Germinal center (tissue), 1 donor: ENCODE data around the gene HS3ST1.
A peak's percentile ranks its signal among the peaks of the same experiment; 100 is the strongest.

Experiments
- DNase-seq: peaks from one replicate; pipeline ENCODE4 v3.0.0; 2012; ENCODE audit warnings: mixed read lengths, low spot score

Gene HS3ST1

GRCh38 chr4:11428231-11428898 is at the start of gene HS3ST1:
HS3ST1 (minus strand) TSS chr4:11428894; CDS start chr4:11400005, 28,889 bp downstream.
- DNase-seq: no peak

DNA sequence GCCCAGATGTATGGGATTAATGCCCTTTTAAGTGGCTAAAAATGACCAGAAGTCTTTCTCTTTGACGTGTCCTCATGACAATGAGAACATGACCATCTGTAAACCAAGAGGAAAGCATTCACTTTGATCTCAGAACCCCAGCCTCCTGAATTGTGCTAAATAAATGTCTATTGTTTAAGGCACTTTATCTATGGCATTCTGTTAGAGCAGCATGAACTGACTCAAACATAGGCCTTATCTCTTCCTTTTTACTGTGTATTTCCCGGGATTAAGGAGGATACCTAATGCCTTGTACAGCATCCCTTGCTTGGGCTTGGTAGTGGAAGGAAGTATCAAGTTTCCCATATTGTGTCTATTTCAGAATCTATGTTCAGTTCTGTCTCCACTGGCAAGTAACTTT is 47.2 kb upstream of the HS3ST1 start:
- no peak for DNase-seq

- DNase-seq: no peak
These were observed 45.5 kb upstream of the HS3ST1 start for GRCh38 chr4:11474146-11474545.

DNA sequence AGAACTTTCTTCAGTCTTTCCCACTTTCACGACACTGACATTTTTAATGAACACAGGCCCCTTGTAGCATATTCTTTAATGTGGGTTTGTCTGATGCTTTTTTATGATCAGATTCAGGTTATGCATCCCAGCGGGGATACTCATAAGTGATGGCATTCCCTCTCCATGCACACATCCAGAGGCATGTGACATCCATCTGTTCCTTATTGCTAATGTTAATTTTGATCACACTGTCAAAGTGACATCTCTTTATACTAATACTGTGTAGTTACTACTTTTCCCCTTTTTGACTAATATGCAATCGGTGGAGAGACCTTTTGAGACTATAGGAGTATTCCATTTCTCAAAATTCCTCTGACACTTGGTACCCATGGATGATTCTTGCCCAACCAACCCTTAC is 43.8 kb upstream of the HS3ST1 start:
- DNase-seq: no peak

DNA sequence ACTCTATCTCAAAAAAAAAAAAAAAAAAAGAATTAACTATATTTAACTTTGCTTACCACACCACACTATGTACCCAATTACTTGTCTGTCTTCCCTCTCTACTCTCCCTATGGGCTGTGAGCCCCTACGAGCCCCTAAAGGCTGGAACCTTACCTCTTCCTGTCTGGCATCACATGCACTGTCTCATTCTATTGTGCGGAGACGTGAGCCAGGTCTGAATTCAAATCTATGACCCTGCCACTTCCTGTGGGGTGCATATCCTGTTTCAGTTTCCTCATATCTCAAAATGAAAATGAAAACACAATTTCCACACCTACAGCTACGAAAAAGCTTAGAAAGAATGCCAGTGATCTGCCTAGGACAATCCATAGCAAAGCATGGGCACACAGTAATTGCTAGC is 42.9 kb upstream of the HS3ST1 start:
- DNase-seq: peak; percentile 10

DNA sequence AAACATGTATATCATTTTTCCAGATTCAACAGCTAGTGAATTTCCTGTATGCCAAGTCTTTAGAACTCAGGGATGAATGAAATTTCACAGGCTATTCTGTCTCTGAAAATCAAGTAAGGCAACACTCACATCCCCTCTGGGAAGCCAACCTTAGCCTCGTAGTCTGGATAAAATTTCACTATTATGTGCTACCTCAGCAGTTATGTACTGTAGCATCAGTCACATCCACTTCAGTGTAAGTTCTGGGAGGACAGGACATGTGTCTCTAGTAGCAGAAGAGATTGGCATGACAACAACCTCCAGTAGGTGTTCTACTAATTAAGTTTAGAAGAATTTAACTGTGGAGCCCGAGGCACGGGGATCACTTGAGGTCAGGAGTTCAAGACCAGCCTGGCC is 42.4 kb upstream of the HS3ST1 start:
- no peak for DNase-seq

- no peak for DNase-seq
These were observed 41.8 kb upstream of the HS3ST1 start for GRCh38 chr4:11470438-11471045.

- DNase-seq: no peak
These were observed 41.1 kb upstream of the HS3ST1 start for GRCh38 chr4:11469650-11470437.

GRCh38 chr4:11468901-11469300 is 40.2 kb upstream of the HS3ST1 start:
- DNase-seq: no peak

GRCh38 chr4:11467931-11468330 is 39.2 kb upstream of the HS3ST1 start:
- DNase-seq: no peak

GRCh38 chr4:11463707-11464106 is 35.0 kb upstream of the HS3ST1 start:
- DNase-seq: no peak

DNA sequence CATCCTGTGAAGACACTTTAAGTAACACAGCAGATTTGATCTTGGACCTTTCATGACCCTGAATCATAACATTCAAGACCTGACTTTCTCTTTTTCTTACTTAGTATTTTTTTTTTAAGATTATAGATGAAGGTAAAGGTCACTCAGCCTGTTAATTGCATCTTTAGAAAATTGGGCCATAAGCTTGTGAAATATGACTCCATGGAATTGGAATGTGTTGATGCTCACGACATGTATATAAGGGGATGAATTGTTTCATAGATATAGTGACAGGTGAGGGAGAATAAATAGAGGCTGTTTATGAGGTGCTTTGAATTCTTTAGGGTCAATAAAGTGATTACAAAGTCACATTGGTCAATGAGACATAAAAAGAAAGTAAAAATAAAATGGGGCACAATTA is 27.7 kb upstream of the HS3ST1 start:
- no peak for DNase-seq

DNA sequence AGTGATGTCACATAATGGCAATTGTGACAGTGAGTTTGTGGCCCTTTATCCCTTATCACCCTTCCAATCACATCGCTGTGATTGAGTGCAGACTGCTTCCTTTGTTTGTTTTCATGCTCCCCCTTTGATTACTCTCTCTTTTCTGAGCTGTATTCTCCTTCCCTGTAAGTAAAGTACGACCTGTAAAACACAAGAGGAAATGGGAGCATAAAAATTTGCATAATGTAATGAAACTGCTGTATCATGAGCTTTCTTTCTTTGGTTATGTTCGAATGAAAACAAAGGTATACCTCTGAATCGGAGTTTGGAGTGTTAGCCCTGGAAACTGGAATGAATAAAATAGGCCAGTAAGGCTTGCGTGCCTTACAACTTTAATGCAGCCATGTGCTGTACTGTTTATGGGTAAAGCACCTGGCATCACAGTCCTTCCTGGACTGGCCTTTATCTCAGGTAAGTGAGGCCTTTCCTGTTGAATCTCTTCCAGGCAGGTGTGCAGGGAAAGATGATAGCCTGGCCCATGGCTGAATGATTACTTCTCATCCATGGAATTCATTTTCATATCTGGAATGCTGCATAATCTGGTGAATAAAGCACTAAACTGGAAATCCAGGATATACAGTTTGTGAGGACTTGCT is 26.6 kb upstream of the HS3ST1 start:
- no peak for DNase-seq

GRCh38 chr4:11451716-11452115 is 23.0 kb upstream of the HS3ST1 start:
- DNase-seq: no peak

DNA sequence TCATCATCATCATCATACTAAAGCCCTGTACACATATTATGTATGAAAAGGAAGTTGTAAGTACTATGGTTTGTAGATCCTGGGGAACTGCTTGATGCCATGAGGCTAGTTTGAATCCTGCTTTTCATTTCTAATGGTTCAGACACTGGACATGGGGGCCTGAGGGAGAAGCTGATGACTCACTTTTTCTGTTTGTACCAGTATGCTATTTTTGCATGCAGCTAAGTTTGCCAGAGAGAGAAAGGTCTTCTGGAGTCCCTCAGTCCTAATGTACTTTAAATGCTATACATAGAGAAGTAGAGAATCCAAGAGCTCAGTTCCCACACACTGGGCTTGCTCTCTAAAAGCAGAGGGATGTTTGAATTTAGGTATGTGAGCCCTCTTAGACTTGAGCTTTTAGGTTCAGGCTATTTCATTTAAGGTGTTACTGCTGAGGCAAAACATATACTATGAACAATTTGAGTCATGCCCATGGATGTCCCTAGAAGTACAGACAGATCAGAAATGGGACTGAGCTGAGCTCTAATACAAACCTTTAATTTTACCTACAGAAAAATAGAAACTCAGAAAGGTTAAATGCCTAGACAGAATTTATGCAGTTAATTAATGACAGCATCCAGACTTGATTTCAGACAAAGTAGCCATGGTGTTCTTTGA is 17.6 kb upstream of the HS3ST1 start:
- DNase-seq: no peak

DNA sequence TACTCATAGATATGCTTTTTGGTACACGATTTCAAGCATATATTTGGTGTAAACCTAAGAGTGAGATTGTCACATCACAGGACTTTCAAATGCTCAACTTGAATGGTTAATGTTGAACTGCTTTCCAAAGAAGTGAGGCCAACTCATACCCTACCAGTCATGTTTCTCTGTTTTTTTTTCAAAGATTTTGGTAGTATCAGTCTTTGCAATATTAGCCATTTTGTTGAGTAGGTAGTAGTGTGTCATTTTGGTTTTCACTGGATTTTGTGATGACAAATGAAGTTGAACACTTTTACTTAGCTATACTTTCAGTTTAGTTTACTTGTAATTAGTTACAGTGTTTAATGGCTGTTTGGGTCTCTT is 12.5 kb upstream of the HS3ST1 start:
- DNase-seq: no peak

DNA sequence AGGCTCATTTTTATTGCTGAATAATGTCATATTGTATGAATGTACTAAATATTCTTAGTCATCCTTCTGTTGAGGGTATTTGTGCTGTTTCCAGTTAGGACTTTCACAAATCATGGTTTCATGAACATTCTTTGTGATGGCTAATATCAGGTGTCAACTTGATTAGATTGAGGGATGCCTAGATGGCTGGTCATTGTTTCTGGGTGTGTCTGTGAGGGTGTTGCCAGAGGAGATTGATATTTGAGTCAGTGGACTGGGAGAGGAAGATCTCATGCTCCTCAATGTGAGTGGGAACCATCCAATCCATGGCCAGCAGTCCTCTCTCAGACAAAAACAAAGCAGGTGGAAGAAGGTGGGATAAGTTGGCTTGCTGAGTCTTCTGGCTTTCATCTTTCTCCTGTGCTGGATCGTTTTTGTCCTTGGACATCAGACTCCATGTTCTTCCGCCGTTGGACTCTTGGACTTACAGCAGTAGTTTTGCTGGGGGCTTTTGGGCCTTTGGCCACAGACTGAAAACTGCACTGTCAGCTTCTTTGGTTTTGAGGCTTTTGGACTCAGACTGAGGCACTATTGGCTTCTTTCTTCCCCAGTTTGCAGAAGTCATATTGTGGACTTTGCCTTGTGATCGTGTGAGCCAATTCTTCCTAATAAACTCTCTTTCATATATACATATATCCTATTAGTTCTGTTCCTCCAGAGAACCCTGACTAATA is 11.9 kb upstream of the HS3ST1 start:
- no peak for DNase-seq

DNA sequence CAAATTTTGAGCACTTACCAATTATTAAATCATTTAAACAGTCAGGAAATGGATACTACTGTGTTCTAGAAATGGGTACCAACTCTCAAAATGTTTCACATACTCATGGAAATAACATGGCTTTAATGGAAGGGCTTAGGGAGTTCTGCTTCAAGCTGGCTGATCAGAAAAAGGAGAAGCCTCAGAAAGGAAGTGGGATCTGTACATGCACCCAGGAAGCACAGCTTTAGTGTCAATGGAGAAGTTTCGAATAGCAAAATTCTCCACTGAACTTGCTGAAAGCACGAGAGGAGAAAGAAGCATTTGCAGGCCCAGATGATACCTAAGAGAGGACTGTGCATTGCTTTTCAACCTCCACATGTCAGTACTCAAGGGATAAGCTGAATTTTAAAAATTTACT is 11.1 kb upstream of the HS3ST1 start:
- no peak for DNase-seq

DNA sequence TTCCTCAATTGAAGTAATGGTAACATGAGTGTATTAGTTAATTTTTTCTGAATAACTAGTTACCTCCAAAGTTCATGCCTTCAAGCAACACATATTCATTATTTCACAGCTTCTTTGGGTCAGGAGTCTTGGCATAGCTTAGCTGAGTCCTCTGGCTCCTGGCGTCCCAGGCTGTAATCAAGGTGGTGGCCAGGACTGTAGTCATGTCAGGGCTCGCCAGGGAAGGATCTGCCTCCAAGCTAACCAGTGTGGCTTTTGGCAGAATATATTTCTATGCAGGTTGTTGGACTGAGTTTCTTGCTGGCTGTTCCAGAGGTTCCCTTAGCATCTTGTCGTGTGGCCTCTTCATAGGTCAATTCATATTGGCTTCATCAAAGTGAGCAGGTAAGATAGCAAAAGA is 10.0 kb upstream of the HS3ST1 start:
- DNase-seq: no peak

DNA sequence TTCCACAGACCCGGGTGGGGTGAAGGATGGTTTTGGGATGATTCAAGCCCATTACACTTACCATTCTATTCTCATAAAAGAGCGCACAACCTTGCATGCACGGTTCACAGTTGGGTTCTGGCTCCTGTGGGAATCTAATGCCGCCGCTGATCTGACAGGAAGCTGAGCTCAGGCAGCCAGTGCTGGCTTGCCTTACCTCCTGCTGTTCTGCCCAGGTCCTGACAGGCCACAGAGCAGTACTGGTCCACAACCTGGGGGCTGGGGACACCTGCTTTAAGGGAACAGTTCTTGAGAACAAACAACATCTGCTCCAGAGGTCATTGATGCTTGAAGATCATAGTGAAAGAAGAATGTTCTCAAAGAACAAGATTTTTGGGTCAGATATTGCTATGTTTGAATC is 8.0 kb upstream of the HS3ST1 start:
- no peak for DNase-seq

DNA sequence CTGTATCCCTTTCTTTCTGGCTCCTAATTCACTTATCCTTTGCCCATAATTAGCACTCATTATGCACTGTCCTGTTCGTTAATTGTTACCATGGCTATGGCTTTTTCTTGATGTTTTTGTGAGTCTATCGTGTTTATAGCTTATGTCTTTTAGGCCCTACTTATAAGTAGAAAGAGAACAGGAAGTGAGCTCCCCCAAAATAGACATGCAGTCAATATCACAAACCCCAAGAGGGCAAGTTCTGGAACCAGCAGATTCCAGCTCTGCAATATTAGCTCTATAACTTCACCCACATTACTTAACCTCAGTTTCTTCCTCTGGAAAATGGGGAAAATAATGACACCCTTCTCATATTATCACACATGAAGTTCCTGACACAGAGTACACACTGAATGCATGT is 7.4 kb upstream of the HS3ST1 start:
- DNase-seq: no peak

- DNase-seq: no peak
These were observed 6.9 kb upstream of the HS3ST1 start for GRCh38 chr4:11435557-11435956.
